Endometrial microvascular endothelial cells (primary cell): ENCODE results near the gene RPTOR. TPM values are rescaled to one million over a fixed set of nuclear protein-coding genes. Genes with fewer than 3 reads are reported as not detected.

Source experiments
- in situ Hi-C: cut with HindIII; loops from 2 replicates; pipeline ENCODE4 v1.10.0; 2017; ENCODE audit warnings: low sequenced_read_pairs, low pct_unique_long_range_greater_than_20kb; ENCODE audit errors: inconsistent ontology term
- total RNA-seq: library from RNA; depleted of rRNA; stranded (reverse); fragments of >200 nt; gene quantifications from one replicate; pipeline ENCODE4 v1.2.3, GENCODE V29; 2015; ENCODE audit errors: inconsistent ontology term

RPTOR gene
- total RNA-seq, 1 donor from 2014 or later = 28.2 TPM

GRCh38 chr17:80720610-80721577 lies 176.3 kb downstream of the RPTOR start:
- in situ Hi-C loops = loop anchor here (10.0 kb wide), 1 partner anchor 306 kb away; the partner anchor contains the start of gene ENDOV

- in situ Hi-C loops = loop anchor here (10.0 kb wide), 1 partner anchor 308 kb away; the partner anchor contains the start of gene ENDOV
Measured at GRCh38 chr17:80722661-80723060, 178.0 kb downstream of the RPTOR start.

GRCh38 chr17:80724775-80725266 lies 180.2 kb downstream of the RPTOR start:
- in situ Hi-C loops = loop anchor here (10.0 kb wide), 1 partner anchor 310 kb away; the partner anchor contains the start of gene ENDOV

- in situ Hi-C loops = loop anchor here (10.0 kb wide), 1 partner anchor 311 kb away; the partner anchor contains the start of gene ENDOV
Measured at GRCh38 chr17:80725517-80725916, 180.9 kb downstream of the RPTOR start.

GRCh38 chr17:80726558-80727408 lies 182.1 kb downstream of the RPTOR start:
- in situ Hi-C loops = loop anchor here (10.0 kb wide), 1 partner anchor 312 kb away; the partner anchor contains the start of gene ENDOV

GRCh38 chr17:80727409-80727755 lies 182.7 kb downstream of the RPTOR start:
- in situ Hi-C loops = loop anchor here (10.0 kb wide), 1 partner anchor 313 kb away; the partner anchor contains the start of gene ENDOV

GRCh38 chr17:80729016-80729415 lies 184.4 kb downstream of the RPTOR start:
- in situ Hi-C loops = loop anchor here (10.0 kb wide), 1 partner anchor 314 kb away; the partner anchor contains the start of gene ENDOV

- in situ Hi-C loops = loop anchor here (10.0 kb wide), 1 partner anchor 315 kb away; the partner anchor contains the start of gene ENDOV
Measured at GRCh38 chr17:80729761-80730160, 185.1 kb downstream of the RPTOR start.

GRCh38 chr17:80730739-80731138 lies 186.1 kb downstream of the RPTOR start:
- in situ Hi-C loops = no loop called here

- in situ Hi-C loops = no loop called here
Measured at GRCh38 chr17:80731323-80731722, 186.7 kb downstream of the RPTOR start.

GRCh38 chr17:80732268-80732667 lies 187.6 kb downstream of the RPTOR start:
- in situ Hi-C loops = no loop called here

GRCh38 chr17:80737106-80738019 lies 192.7 kb downstream of the RPTOR start:
- in situ Hi-C loops = no loop called here

GRCh38 chr17:80738020-80738808 lies 193.6 kb downstream of the RPTOR start:
- in situ Hi-C loops = no loop called here

GRCh38 chr17:80738987-80739730 lies 194.5 kb downstream of the RPTOR start:
- in situ Hi-C loops = no loop called here

GRCh38 chr17:80740141-80740540 lies 195.5 kb downstream of the RPTOR start:
- in situ Hi-C loops = no loop called here

- in situ Hi-C loops = no loop called here
Measured at GRCh38 chr17:80742091-80742490, 197.5 kb downstream of the RPTOR start.
